Neural cell (in vitro differentiated cells): Measurements from ENCODE around the gene OXSR1. TPM values are rescaled to one million over a fixed set of nuclear protein-coding genes. Genes with fewer than 3 reads are reported as not detected.

Experiments
- H2AFZ ChIP-seq: fragments of 200-600, 300-800 bp; sonication (generic), shearing (Covaris generic); 2 replicates; pipeline ENCODE4 v1.6.0; 2014; ENCODE audit warnings: low read depth, mild to moderate bottlenecking, antibody characterized with exemption, low read length, moderate library complexity
- H3F3A ChIP-seq: fragments of 200-600 bp; shearing (Covaris generic); 2 replicates; pipeline ENCODE4 v1.6.1; 2016; ENCODE audit warnings: mild to moderate bottlenecking, moderate library complexity, mixed read lengths, antibody characterized with exemption, low read length; ENCODE audit not compliant: insufficient read depth, poor library complexity, severe bottlenecking
- H3K27ac ChIP-seq: fragments of 200-600, 300-800 bp; sonication (generic), shearing (Covaris generic); 2 replicates; pipeline ENCODE4 v1.5.1; 2014; ENCODE audit warnings: mild to moderate bottlenecking, low read length, moderate library complexity
- H3K27me3 ChIP-seq: fragments of 300-800, 200-600 bp; sonication (generic), shearing (Covaris generic); 2 replicates; pipeline ENCODE4 v1.6.0; 2014; ENCODE audit warnings: mild to moderate bottlenecking, low read depth, low read length, moderate library complexity; ENCODE audit not compliant: insufficient read depth
- H3K36me3 ChIP-seq: fragments of 300-800, 200-600 bp; sonication (generic), shearing (Covaris generic); 2 replicates; pipeline ENCODE4 v1.5.1; 2014; ENCODE audit warnings: mild to moderate bottlenecking, antibody characterized with exemption, low read length, moderate library complexity; ENCODE audit not compliant: insufficient read depth
- H3K4me2 ChIP-seq: fragments of 300-800, 200-600 bp; sonication (generic), shearing (Covaris generic); 2 replicates; pipeline ENCODE4 v1.6.0; 2014; ENCODE audit warnings: mild to moderate bottlenecking, low read length
- H3K4me3 ChIP-seq: fragments of 300-800, 200-600 bp; sonication (generic), shearing (Covaris generic); 2 replicates; pipeline ENCODE4 v1.5.1; 2014; ENCODE audit warnings: mild to moderate bottlenecking, low read length, moderate library complexity
- H3K79me2 ChIP-seq: fragments of 200-600 bp; shearing (Covaris generic); replicated peaks from 2 replicates; pipeline ENCODE4 v1.6.0; 2014; ENCODE audit warnings: mild to moderate bottlenecking, low read length, moderate library complexity; ENCODE audit not compliant: insufficient read depth
- H3K9ac ChIP-seq: fragments of 300-800, 200-600 bp; sonication (generic), shearing (Covaris generic); 2 replicates; pipeline ENCODE4 v1.6.1; 2016; ENCODE audit warnings: mild to moderate bottlenecking, low read length, mixed read lengths
- H3K9me2 ChIP-seq: fragments of 200-600 bp; shearing (Covaris generic); 2 replicates; pipeline ENCODE4 v1.6.1; 2016; ENCODE audit warnings: mild to moderate bottlenecking, low read length, mixed read lengths; ENCODE audit not compliant: insufficient read depth
- H3K9me3 ChIP-seq: fragments of 200-600, 300-800 bp; sonication (generic), shearing (Covaris generic); 2 replicates; pipeline ENCODE4 v1.6.1; 2016; ENCODE audit warnings: mild to moderate bottlenecking, mixed run types, low read length, moderate library complexity, mixed read lengths
- H4K20me1 ChIP-seq: fragments of 200-600 bp; shearing (Covaris generic); 2 replicates; pipeline ENCODE4 v1.6.1; 2016; ENCODE audit warnings: mild to moderate bottlenecking, mixed run types; ENCODE audit not compliant: insufficient read depth
- EZH2 ChIP-seq: fragments of 200-600, 300-800 bp; shearing (Covaris generic), sonication (generic); IDR thresholded peaks from 2 replicates; pipeline ENCODE4 v1.6.1; 2014; ENCODE audit warnings: antibody characterized with exemption, low read length, borderline replicate concordance, mild to moderate bottlenecking; ENCODE audit not compliant: insufficient read depth, poor library complexity, severe bottlenecking
- MXI1 ChIP-seq: fragments of 450-650 bp; conservative IDR thresholded peaks from 2 replicates; pipeline ENCODE4 v1.6.1; 2014; ENCODE audit warnings: antibody characterized with exemption, mild to moderate bottlenecking; ENCODE audit not compliant: poor library complexity, severe bottlenecking
- POLR2AphosphoS5 ChIP-seq: IDR thresholded peaks from 2 replicates; pipeline ENCODE4 v1.6.1; 2012
- RAD21 ChIP-seq: fragments of 450-650 bp; conservative IDR thresholded peaks from 2 replicates; pipeline ENCODE4 v1.6.1; 2014; ENCODE audit warnings: antibody characterized with exemption, mild to moderate bottlenecking, moderate library complexity
- REST ChIP-seq: IDR thresholded peaks from 2 replicates; pipeline ENCODE4 v1.6.1; 2012; ENCODE audit warnings: borderline replicate concordance
- SMC3 ChIP-seq: fragments of 450-650 bp; conservative IDR thresholded peaks from 2 replicates; pipeline ENCODE4 v1.6.1; 2014; ENCODE audit warnings: antibody characterized with exemption, mild to moderate bottlenecking, moderate library complexity; ENCODE audit not compliant: poor library complexity
- TAF1 ChIP-seq: IDR thresholded peaks from 2 replicates; pipeline ENCODE4 v1.6.1; 2012; ENCODE audit warnings: low read depth
- polyA plus RNA-seq: library from polyadenylated mRNA; depleted of rRNA; stranded (reverse); fragments of >200 nt; gene quantifications from 2 replicates; pipeline ENCODE4 v1.2.3, GENCODE V29; 2014
- TF ChIP-seq, protein P1 (sequence below): fragments of 450-650 bp; IDR thresholded peaks from 2 replicates; pipeline ENCODE4 v1.5.1; 2014; ENCODE audit warnings: antibody characterized with exemption, mild to moderate bottlenecking, moderate library complexity; ENCODE audit not compliant: poor library complexity, severe bottlenecking

The OXSR1 gene
- polyA plus RNA-seq, 1 donor from 2014 or later: 50.8 TPM

DNA sequence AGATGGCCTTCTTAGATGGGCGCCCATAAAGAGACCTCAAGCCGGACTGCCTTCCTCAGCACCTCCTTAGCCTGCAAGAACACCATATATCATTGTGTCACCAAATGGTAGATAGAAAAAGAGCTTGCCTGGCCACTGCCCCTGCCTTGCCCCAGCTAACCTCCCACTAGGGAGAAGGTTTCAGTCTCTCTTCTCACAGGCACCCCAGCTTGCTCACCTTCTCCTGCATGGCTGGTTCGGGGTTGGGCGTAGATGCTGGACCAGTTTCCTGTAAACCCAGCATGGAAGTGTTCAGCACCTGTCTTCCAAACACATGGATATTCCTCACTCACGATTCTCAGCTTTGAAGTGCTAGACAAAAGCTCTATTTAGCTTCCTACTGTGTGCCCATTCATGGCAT is 113.5 kb downstream of the OXSR1 start:
- no peak for TF ChIP-seq TAF1
- TF ChIP-seq EZH2: no peak
- TF ChIP-seq REST: no peak
- TF ChIP-seq RAD21: no peak
- no peak for TF ChIP-seq POLR2AphosphoS5
- no peak for TF ChIP-seq SMC3
- no peak overlapping the region for H3K27ac ChIP-seq
- H3F3A ChIP-seq: no peaks in the 10 kb centered on the region
- H2AFZ ChIP-seq: no peak overlapping the region
- H3K36me3 ChIP-seq: no peaks in the 10 kb centered on the region
- no peak overlapping the region for H3K9ac ChIP-seq
- H3K27me3 ChIP-seq: no peaks in the 10 kb centered on the region
- H3K9me3 ChIP-seq: no peaks in the 10 kb centered on the region
- H3K4me2 ChIP-seq: no peak overlapping the region
- H3K4me3 ChIP-seq: no peak overlapping the region
- H4K20me1 ChIP-seq: no peaks in the 10 kb centered on the region
- H3K79me2 ChIP-seq: no peaks in the 10 kb centered on the region
- no peaks in the 10 kb centered on the region for H3K9me2 ChIP-seq

- no peak within 1 kb of the TSS for H3K4me2 ChIP-seq
- no peak within 1 kb of the TSS for H2AFZ ChIP-seq
- no peak for TF ChIP-seq REST
- TF ChIP-seq, protein P1, sequence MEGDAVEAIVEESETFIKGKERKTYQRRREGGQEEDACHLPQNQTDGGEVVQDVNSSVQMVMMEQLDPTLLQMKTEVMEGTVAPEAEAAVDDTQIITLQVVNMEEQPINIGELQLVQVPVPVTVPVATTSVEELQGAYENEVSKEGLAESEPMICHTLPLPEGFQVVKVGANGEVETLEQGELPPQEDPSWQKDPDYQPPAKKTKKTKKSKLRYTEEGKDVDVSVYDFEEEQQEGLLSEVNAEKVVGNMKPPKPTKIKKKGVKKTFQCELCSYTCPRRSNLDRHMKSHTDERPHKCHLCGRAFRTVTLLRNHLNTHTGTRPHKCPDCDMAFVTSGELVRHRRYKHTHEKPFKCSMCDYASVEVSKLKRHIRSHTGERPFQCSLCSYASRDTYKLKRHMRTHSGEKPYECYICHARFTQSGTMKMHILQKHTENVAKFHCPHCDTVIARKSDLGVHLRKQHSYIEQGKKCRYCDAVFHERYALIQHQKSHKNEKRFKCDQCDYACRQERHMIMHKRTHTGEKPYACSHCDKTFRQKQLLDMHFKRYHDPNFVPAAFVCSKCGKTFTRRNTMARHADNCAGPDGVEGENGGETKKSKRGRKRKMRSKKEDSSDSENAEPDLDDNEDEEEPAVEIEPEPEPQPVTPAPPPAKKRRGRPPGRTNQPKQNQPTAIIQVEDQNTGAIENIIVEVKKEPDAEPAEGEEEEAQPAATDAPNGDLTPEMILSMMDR: no peak
- TF ChIP-seq TAF1: no peak
- TF ChIP-seq SMC3: no peak
- no peak for TF ChIP-seq MXI1
- H3K9me3 ChIP-seq: no peaks in the 10 kb centered on the region
- H3K4me3 ChIP-seq: no peak within 1 kb of the TSS
- no peak within 1 kb of the TSS for H3K27ac ChIP-seq
- no peaks in the 10 kb centered on the region for H3K79me2 ChIP-seq
- H3K9me2 ChIP-seq: no peaks in the 10 kb centered on the region
- H3K36me3 ChIP-seq: no peaks in the 10 kb centered on the region
- no peaks in the 10 kb centered on the region for H4K20me1 ChIP-seq
- H3K27me3 ChIP-seq: no peaks in the 10 kb centered on the region
- no peaks in the 10 kb centered on the region for H3F3A ChIP-seq
- H3K9ac ChIP-seq: no peak within 1 kb of the TSS
Observed at GRCh38 chr3:38281895-38282686, 116.8 kb downstream of the OXSR1 start, which contains the start of gene SLC22A14. TSS of gene SLC22A14 (plus strand) at chr3:38282294. CDS start at chr3:38306027, 23,733 bp downstream.
